SU-DHL-6 (cell line): Measurements from ENCODE around the gene ARFGAP3.

Source experiments
- H2AFZ ChIP-seq: fragments of 200-600 bp; sonication (generic); 2 replicates; pipeline ENCODE4 v1.6.1; 2014; ENCODE audit warnings: low read depth, mild to moderate bottlenecking, moderate library complexity, mixed read lengths, antibody characterized with exemption, low read length; ENCODE audit not compliant: severe bottlenecking
- H3F3A ChIP-seq: fragments of 200-600 bp; shearing (Covaris generic); 2 replicates; pipeline ENCODE4 v1.6.0; 2016; ENCODE audit warnings: antibody characterized with exemption, mild to moderate bottlenecking; ENCODE audit not compliant: insufficient read depth
- H3K27ac ChIP-seq: fragments of 200-600 bp; sonication (generic); 2 replicates; pipeline ENCODE4 v1.5.1; 2016; ENCODE audit warnings: low read depth, mild to moderate bottlenecking, low read length, moderate library complexity, mixed read lengths
- H3K27me3 ChIP-seq: fragments of 200-600 bp; sonication (generic), shearing (Covaris generic); 2 replicates; pipeline ENCODE4 v1.6.0; 2014; ENCODE audit warnings: mild to moderate bottlenecking, low read length
- H3K36me3 ChIP-seq: fragments of 200-600 bp; sonication (generic); 2 replicates; pipeline ENCODE4 v1.6.1; 2014; ENCODE audit warnings: mild to moderate bottlenecking, low read length, mixed read lengths
- H3K4me2 ChIP-seq: fragments of 300-600, 200-600 bp; shearing (Covaris generic), sonication (generic); 2 replicates; pipeline ENCODE4 v1.6.0; 2014; ENCODE audit warnings: low read length, low read depth, mild to moderate bottlenecking; ENCODE audit not compliant: poor library complexity, severe bottlenecking
- H3K4me3 ChIP-seq: fragments of 200-600 bp; sonication (generic); 2 replicates; pipeline ENCODE4 v1.5.1; 2014; ENCODE audit warnings: antibody characterized with exemption, low read length, mild to moderate bottlenecking, mixed read lengths; ENCODE audit not compliant: insufficient read depth, poor library complexity, severe bottlenecking
- H3K79me2 ChIP-seq: fragments of 200-600 bp; sonication (generic); 2 replicates; pipeline ENCODE4 v1.6.1; 2014; ENCODE audit warnings: mild to moderate bottlenecking, low read length, moderate library complexity; ENCODE audit not compliant: insufficient read depth
- H3K9ac ChIP-seq: fragments of 200-600 bp; sonication (generic); 2 replicates; pipeline ENCODE4 v1.7.0; 2014; ENCODE audit warnings: mild to moderate bottlenecking, low read length
- H3K9me2 ChIP-seq: fragments of 200-600 bp; sonication (generic); replicated peaks from 2 replicates; pipeline ENCODE4 v1.6.1; 2014; ENCODE audit warnings: low read length; ENCODE audit not compliant: insufficient read depth
- H3K9me3 ChIP-seq: fragments of 200-600 bp; sonication (generic); 2 replicates; pipeline ENCODE4 v1.6.1; 2014; ENCODE audit warnings: low read length, mixed read lengths; ENCODE audit not compliant: insufficient read depth
- H4K20me1 ChIP-seq: fragments of 200-600 bp; sonication (generic); 2 replicates; pipeline ENCODE4 v1.6.1; 2014; ENCODE audit warnings: low read depth, mild to moderate bottlenecking, antibody characterized with exemption, low read length, moderate library complexity, mixed read lengths
- CTCF ChIP-seq: fragments of 200-600 bp; sonication (generic); IDR thresholded peaks from one replicate; pipeline ENCODE4 v1.5.1; 2017; ENCODE audit warnings: antibody characterized with exemption, mild to moderate bottlenecking, low read length, moderate library complexity; ENCODE audit not compliant: insufficient read depth, poor library complexity, severe bottlenecking
- EZH2phosphoT487 ChIP-seq: fragments of 200-600 bp; sonication (generic), shearing (Covaris generic); conservative IDR thresholded peaks from 2 replicates; pipeline ENCODE4 v1.6.1; 2018; ENCODE audit warnings: mild to moderate bottlenecking, antibody characterized with exemption, low read length, moderate library complexity, mixed read lengths

ARFGAP3 gene

DNA sequence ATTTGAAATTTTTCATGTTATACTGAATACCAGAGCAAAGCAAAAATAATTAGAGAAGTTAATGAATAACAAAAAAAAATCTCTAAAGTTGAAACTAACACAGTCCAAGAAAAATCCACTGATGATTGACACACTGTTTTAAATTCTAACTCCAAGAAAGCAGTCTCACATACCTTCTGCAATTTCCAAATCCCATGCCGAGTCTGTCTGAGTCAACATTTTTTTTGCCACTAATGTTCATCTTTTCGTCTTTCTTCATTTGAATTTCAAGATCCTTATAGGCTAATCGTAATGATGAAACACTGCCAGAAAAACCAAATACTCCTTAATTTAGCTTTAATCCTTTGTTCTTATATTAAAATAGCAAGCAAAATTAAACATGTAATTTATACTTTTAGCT lies 39.5 kb downstream of the ARFGAP3 start:
- Histone ChIP-seq H3K27ac (no peak overlapping the region), H3K79me2 (no peaks in the 10 kb centered on the region), H2AFZ (no peak overlapping the region), H3K4me3 (no peak overlapping the region), H4K20me1 (no peaks in the 10 kb centered on the region), H3K27me3 (no peaks in the 10 kb centered on the region), H3K36me3 (no peaks in the 10 kb centered on the region; the same call in 1 of the 2 replicates), H3K9ac (no peak overlapping the region), H3K9me3 (no peaks in the 10 kb centered on the region), H3K4me2 (no peak overlapping the region), H3K9me2 (no peaks in the 10 kb centered on the region), H3F3A (no peaks in the 10 kb centered on the region)
- TF ChIP-seq CTCF (no peak), EZH2phosphoT487 (no peak)

- Histone ChIP-seq H3K4me2 (no peak overlapping the region), H4K20me1 (no peaks in the 10 kb centered on the region), H2AFZ (no peak overlapping the region), H3K27me3 (no peaks in the 10 kb centered on the region), H3K9ac (no peak overlapping the region), H3K4me3 (no peak overlapping the region), H3F3A (no peaks in the 10 kb centered on the region), H3K36me3 (no peaks in the 10 kb centered on the region; the same call in 1 of the 2 replicates), H3K27ac (no peak overlapping the region), H3K9me3 (no peaks in the 10 kb centered on the region), H3K9me2 (no peaks in the 10 kb centered on the region), H3K79me2 (no peaks in the 10 kb centered on the region)
- TF ChIP-seq EZH2phosphoT487: no peak
- TF ChIP-seq CTCF: no peak
These were observed 40.7 kb downstream of the ARFGAP3 start for GRCh38 chr22:42816336-42816735.

DNA sequence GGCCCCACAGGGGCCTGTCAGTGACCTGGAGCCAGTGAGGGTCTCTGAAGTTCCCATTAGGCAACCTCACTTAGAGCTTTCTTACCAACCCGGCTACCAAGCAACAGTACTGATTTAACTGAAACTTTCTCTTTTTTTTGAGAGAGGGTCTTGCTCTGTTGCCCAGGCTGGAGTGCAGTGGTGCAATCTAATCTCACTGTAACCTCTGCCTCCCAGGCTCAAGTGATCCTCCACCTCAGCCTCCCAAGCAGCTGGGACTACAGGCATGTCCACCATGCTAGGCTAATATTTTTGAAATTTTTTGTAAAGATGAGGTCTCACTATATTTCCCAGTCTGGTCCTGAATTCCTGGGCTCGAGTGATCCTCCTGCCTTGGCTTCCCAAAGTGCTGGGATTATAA lies 42.5 kb downstream of the ARFGAP3 start:
- Histone ChIP-seq H3K27me3 (no peaks in the 10 kb centered on the region), H3K9me2 (no peaks in the 10 kb centered on the region), H3K79me2 (no peaks in the 10 kb centered on the region), H3K4me3 (no peak overlapping the region), H3K36me3 (no peaks in the 10 kb centered on the region), H3K9ac (no peak overlapping the region), H2AFZ (no peak overlapping the region), H4K20me1 (no peaks in the 10 kb centered on the region), H3K4me2 (no peak overlapping the region), H3K27ac (no peak overlapping the region), H3K9me3 (no peaks in the 10 kb centered on the region), H3F3A (no peaks in the 10 kb centered on the region)
- TF ChIP-seq CTCF (no peak), EZH2phosphoT487 (no peak)
